Body of pancreas (tissue), 4 donors: ENCODE data around the gene MAPK7.

ENCODE experiments used
- CTCF ChIP-seq, 7 experiments: fragments of 450-650 bp in 4 of 7; fragments of 200-600 bp in 3 of 7; sonication (generic) in 3 of 7; IDR thresholded peaks; one replicate each; pipeline ENCODE4 v1.5.1; 2016 to 2019; ENCODE audit warnings: antibody characterized with exemption in 7 of 7
- POLR2A ChIP-seq, 3 donors: fragments of 450-650 bp; IDR thresholded peaks; one replicate each; pipeline ENCODE4 v1.6.1; 2016; ENCODE audit warnings: antibody characterized with exemption in 3 of 3, mild to moderate bottlenecking in 2 of 3

- TF ChIP-seq CTCF (IDR thresholded peaks at IDR 0.05) = no peak
- TF ChIP-seq POLR2A (IDR thresholded peaks at IDR 0.05) = no peak
Measured at GRCh38 chr17:19372866-19373504, 5.3 kb upstream of the MAPK7 start.
